ENCODE measurements around the gene PTPRK.

GRCh38 chr6:128541261-128541660 is 20.9 kb upstream of the PTPRK start:
- no peak for TF ChIP-seq CTCF (IDR thresholded peaks at IDR 0.05 in 2 of 3, conservative IDR thresholded peaks at IDR 0.05 in 1 of 3; ENCODE audit: control insufficient read depth in 2 of 3, extremely low read depth in 1 of 3, insufficient read depth in 1 of 3, low read depth in 3 of 3, low read length in 3 of 3)
- TF ChIP-seq FOS (IDR thresholded peaks at IDR 0.05; ENCODE audit: borderline replicate concordance, extremely low read depth, insufficient read length): no peak
- no peak for TF ChIP-seq POLR2A (IDR thresholded peaks at IDR 0.05; ENCODE audit: low read depth, low read length)
- TF ChIP-seq ATF2 (IDR thresholded peaks at IDR 0.05; ENCODE audit: low read length): no peak
- TF ChIP-seq SRF (IDR thresholded peaks at IDR 0.05; ENCODE audit: low read depth in 2 of 2, low read length in 2 of 2): no peak
- no peak for TF ChIP-seq CBX3 (IDR thresholded peaks at IDR 0.05; ENCODE audit: borderline replicate concordance, low read depth)
- TF ChIP-seq CEBPB (IDR thresholded peaks at IDR 0.05; ENCODE audit: borderline replicate concordance in 1 of 2, low read depth in 2 of 2, low read length in 2 of 2): no peak
- TF ChIP-seq ZBTB4 (CRISPR knock-in tag; IDR thresholded peaks at IDR 0.05): no peak
- TF ChIP-seq ATF3 (IDR thresholded peaks at IDR 0.05; ENCODE audit: borderline replicate concordance, extremely low read depth, low read depth, low read length): no peak
- no peak for TF ChIP-seq TCF12 (IDR thresholded peaks at IDR 0.05; ENCODE audit: low read depth, low read length)
- TF ChIP-seq ZBTB33 (IDR thresholded peaks at IDR 0.05): no peak
- no peak for TF ChIP-seq PBX3 (IDR thresholded peaks at IDR 0.05; ENCODE audit: insufficient replicate concordance, low read depth, low read length)
- no peak for TF ChIP-seq RAD21 (IDR thresholded peaks at IDR 0.05; ENCODE audit: insufficient read depth, low read depth, low read length)

Data from GM12878 (cell line).